GM12878 (cell line): ENCODE results near the gene LAMA4.

Experiments used
- CHD2 ChIP-seq: IDR thresholded peaks from 2 replicates; pipeline ENCODE4 v1.6.1; 2011; ENCODE audit warnings: low read depth, low read length, improper control_type of control experiment, borderline replicate concordance
- POLR2A ChIP-seq: IDR thresholded peaks from 2 replicates; pipeline ENCODE4 v1.6.1; 2011; ENCODE audit warnings: low read depth, mild to moderate bottlenecking, low read length
- TF ChIP-seq, protein P1 (sequence below), 3 experiments: IDR thresholded peaks in 2 of 3; conservative IDR thresholded peaks in 1 of 3; 2 replicates each; pipeline ENCODE4 v1.5.1; 2011; ENCODE audit warnings: low read depth in 3 of 3, low read length in 3 of 3, mild to moderate bottlenecking in 3 of 3, control low read depth in 2 of 3, moderate library complexity in 2 of 3, inconsistent platforms in 1 of 3, mixed read lengths in 1 of 3; ENCODE audit not compliant: control insufficient read depth in 2 of 3, insufficient read depth in 1 of 3; ENCODE audit errors: extremely low read depth in 1 of 3

DNA sequence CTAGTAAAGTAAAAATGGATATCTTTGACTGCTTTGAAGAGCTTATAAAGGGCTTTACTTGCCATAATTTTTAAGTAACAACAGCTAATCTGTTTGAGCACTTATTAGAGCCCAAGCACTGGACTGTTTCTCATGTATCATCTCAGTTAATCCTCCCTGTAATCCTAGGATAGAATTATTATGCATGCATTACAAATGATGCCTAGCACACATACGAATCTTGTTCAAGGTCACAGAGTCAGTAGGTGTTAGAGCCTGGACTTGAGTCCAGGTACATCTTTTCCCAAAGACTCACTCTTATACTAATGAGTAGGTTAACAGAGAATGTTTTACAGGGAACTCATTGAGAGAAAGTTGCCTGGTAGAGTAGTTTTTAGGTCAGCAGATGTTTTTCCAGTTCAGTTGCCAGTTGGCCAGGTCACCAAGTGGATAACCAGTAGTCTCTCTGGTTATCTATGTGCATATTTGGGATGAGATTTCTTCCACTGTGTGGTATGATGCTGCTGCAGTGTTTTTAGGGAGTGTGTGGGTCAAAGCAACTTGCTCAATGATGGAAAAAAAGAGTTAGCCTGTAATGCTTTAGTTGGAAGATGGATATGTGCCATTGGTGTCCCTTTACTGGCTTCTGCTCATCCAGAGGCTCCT lies 32.3 kb upstream of the LAMA4 start:
- TF ChIP-seq, protein P1, sequence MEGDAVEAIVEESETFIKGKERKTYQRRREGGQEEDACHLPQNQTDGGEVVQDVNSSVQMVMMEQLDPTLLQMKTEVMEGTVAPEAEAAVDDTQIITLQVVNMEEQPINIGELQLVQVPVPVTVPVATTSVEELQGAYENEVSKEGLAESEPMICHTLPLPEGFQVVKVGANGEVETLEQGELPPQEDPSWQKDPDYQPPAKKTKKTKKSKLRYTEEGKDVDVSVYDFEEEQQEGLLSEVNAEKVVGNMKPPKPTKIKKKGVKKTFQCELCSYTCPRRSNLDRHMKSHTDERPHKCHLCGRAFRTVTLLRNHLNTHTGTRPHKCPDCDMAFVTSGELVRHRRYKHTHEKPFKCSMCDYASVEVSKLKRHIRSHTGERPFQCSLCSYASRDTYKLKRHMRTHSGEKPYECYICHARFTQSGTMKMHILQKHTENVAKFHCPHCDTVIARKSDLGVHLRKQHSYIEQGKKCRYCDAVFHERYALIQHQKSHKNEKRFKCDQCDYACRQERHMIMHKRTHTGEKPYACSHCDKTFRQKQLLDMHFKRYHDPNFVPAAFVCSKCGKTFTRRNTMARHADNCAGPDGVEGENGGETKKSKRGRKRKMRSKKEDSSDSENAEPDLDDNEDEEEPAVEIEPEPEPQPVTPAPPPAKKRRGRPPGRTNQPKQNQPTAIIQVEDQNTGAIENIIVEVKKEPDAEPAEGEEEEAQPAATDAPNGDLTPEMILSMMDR (IDR thresholded peaks at IDR 0.05 in 2 of 3, conservative IDR thresholded peaks at IDR 0.05 in 1 of 3; ENCODE audit: control insufficient read depth in 2 of 3, extremely low read depth in 1 of 3, insufficient read depth in 1 of 3, low read depth in 3 of 3, low read length in 3 of 3): no peak
- TF ChIP-seq CHD2 (no peak), POLR2A (no peak)
